ENCODE results near the gene PMFBP1.

The PMFBP1 gene

GRCh38 chr16:72129976-72130656 lies 41.8 kb downstream of the PMFBP1 start:
- no peak for DNase-seq (ENCODE audit: low read depth, low spot score)

GRCh38 chr16:72128701-72129100 lies 43.3 kb downstream of the PMFBP1 start:
- DNase-seq (ENCODE audit: low read depth, low spot score), result no peak

GRCh38 chr16:72126429-72126765 lies 45.6 kb downstream of the PMFBP1 start:
- no peak for DNase-seq (ENCODE audit: low read depth, low spot score)

GRCh38 chr16:72125635-72126428 lies 46.1 kb downstream of the PMFBP1 start:
- no peak for DNase-seq (ENCODE audit: low read depth, low spot score)

- peak; percentile 78 for DNase-seq (ENCODE audit: low read depth, low spot score)
Measured at GRCh38 chr16:72124761-72125634, 47.0 kb downstream of the PMFBP1 start.

GRCh38 chr16:72124148-72124547 lies 47.8 kb downstream of the PMFBP1 start:
- no peak for DNase-seq (ENCODE audit: low read depth, low spot score)

- no peak for DNase-seq (ENCODE audit: low read depth, low spot score)
Measured at GRCh38 chr16:72123426-72123825, 48.5 kb downstream of the PMFBP1 start.

GRCh38 chr16:72122916-72123315 lies 49.0 kb downstream of the PMFBP1 start:
- no peak for DNase-seq (ENCODE audit: low read depth, low spot score)

GRCh38 chr16:72122308-72122707 lies 49.6 kb downstream of the PMFBP1 start:
- no peak for DNase-seq (ENCODE audit: low read depth, low spot score)

GRCh38 chr16:72120026-72120425 lies 51.9 kb downstream of the PMFBP1 start:
- DNase-seq (ENCODE audit: low read depth, low spot score), result no peak

- no peak for DNase-seq (ENCODE audit: low read depth, low spot score)
Measured at GRCh38 chr16:72113616-72113945, 58.4 kb downstream of the PMFBP1 start.

- no peak for DNase-seq (ENCODE audit: low read depth, low spot score)
Measured at GRCh38 chr16:72112906-72113615, 58.9 kb downstream of the PMFBP1 start.

- DNase-seq (ENCODE audit: low read depth, low spot score), result no peak
Measured at GRCh38 chr16:72112452-72112792, 59.5 kb downstream of the PMFBP1 start.

- DNase-seq (ENCODE audit: low read depth, low spot score), result no peak
Measured at GRCh38 chr16:72111657-72112451, 60.1 kb downstream of the PMFBP1 start.

- DNase-seq (ENCODE audit: low read depth, low spot score), result no peak
Measured at GRCh38 chr16:72110662-72111615, 61.0 kb downstream of the PMFBP1 start.

- DNase-seq (ENCODE audit: low read depth, low spot score), result no peak
Measured at GRCh38 chr16:72109966-72110530, 61.9 kb downstream of the PMFBP1 start.

- DNase-seq (ENCODE audit: low read depth, low spot score), result no peak
Measured at GRCh38 chr16:72109300-72109699, 62.7 kb downstream of the PMFBP1 start.

GRCh38 chr16:72108353-72109102 lies 63.4 kb downstream of the PMFBP1 start:
- no peak for DNase-seq (ENCODE audit: low read depth, low spot score)

GRCh38 chr16:72107371-72107770 lies 64.6 kb downstream of the PMFBP1 start:
- no peak for DNase-seq (ENCODE audit: low read depth, low spot score)

Measured in iPS DF 19.7 (cell line).